Measurements from ENCODE around the gene TMEM121. TPM values are rescaled to one million over a fixed set of nuclear protein-coding genes. Genes with fewer than 3 reads are reported as not detected.
A peak's percentile ranks its signal among the peaks of the same experiment; 100 is the strongest.

Gene TMEM121
- total RNA-seq, 1 donor from 2014 or later, result 4.0 TPM

- TF ChIP-seq CTCF (IDR thresholded peaks at IDR 0.05; ENCODE audit: insufficient read depth, low read depth, low read length) (no peak), EZH2 (IDR thresholded peaks at IDR 0.05; ENCODE audit: insufficient read depth, low read length) (no peak)
- H4K20me1 ChIP-seq (ENCODE audit: insufficient read depth, low read length), result peaks cover 22% of the 10 kb centered on the region
- peaks cover 25% of the 10 kb centered on the region for H3K79me2 ChIP-seq (ENCODE audit: insufficient read depth, low read length)
- no peak for FAIRE-seq
- no peak overlapping the region for H3K9ac ChIP-seq (ENCODE audit: low read length)
- H3K4me3 Mint-ChIP-seq (ENCODE audit: unreplicated experiment), result no peak overlapping the region
- no peak overlapping the region for H3K27ac ChIP-seq (ENCODE audit: low read depth, low read length)
- peaks cover 5% of the 10 kb centered on the region for H3K27me3 Mint-ChIP-seq (ENCODE audit: low read depth, unreplicated experiment)
- no peaks in the 10 kb centered on the region for H3K27me3 ChIP-seq (ENCODE audit: insufficient read depth, low read length)
- H3K36me3 ChIP-seq (ENCODE audit: insufficient read depth, low read length), result no peaks in the 10 kb centered on the region
- no peaks in the 10 kb centered on the region for H3K9me3 ChIP-seq (ENCODE audit: insufficient read depth, low read depth, low read length)
- no peak overlapping the region for H3K27ac Mint-ChIP-seq (ENCODE audit: unreplicated experiment)
- no peak overlapping the region for H3K4me3 ChIP-seq (ENCODE audit: insufficient read depth, low read depth, low read length)
- H2AFZ ChIP-seq (ENCODE audit: low read depth, low read length), result no peak overlapping the region
- DNase-seq (ENCODE audit: low read depth), result no peak
- H3K9me3 Mint-ChIP-seq (ENCODE audit: unreplicated experiment), result no peaks in the 10 kb centered on the region
- peaks cover 49% of the 10 kb centered on the region for H3K4me1 ChIP-seq (ENCODE audit: insufficient read depth, low read length)
- H3K36me3 Mint-ChIP-seq (ENCODE audit: low read depth, unreplicated experiment), result peaks cover 3% of the 10 kb centered on the region
- H3K4me1 Mint-ChIP-seq (ENCODE audit: low read depth, unreplicated experiment), result peaks cover 11% of the 10 kb centered on the region
- peak overlapping the region; percentile 97 for H3K4me2 ChIP-seq (ENCODE audit: low read length)
These were observed 48.6 kb upstream of the TMEM121 start for GRCh38 chr14:105477660-105478397.

DNA sequence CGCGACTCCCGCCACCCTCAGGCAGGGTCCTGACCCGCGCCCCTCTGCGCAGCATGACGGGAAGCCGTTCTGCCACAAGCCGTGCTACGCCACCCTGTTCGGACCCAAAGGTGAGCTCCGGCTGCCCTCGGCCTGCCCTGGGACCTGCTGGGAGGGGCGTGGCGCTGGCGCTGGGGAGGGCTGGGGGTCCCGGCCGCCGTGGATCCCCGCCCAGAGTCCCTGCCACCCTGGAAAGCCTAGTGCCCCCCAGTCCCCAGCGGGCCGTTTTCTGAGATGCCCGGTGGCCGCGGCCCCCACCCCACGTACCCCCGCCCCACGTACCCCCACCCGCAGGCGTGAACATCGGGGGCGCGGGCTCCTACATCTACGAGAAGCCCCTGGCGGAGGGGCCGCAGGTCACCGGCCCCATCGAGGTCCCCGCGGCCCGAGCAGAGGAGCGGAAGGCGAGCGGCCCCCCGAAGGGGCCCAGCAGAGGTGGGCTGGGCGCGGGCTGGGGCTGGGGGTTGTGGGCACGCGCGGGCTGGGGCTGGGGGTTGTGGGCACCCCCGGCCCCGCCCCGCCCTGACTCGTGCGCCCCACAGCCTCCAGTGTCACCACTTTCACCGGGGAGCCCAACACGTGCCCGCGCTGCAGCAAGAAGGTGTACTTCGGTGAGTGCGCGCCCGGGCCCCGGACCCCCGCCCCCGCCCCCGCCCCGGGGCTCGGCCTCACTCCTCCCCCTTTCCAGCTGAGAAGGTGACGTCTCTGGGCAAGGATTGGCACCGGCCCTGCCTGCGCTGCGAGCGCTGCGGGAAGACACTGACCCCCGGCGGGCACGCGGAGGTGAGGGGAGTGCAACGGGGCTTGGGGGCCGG is 47.8 kb upstream of the TMEM121 start:
- Mint-ChIP-seq H3K4me3 (ENCODE audit: unreplicated experiment) (no peak overlapping the region), H3K4me1 (ENCODE audit: low read depth, unreplicated experiment) (peaks cover 11% of the 10 kb centered on the region), H3K36me3 (ENCODE audit: low read depth, unreplicated experiment) (peaks cover 3% of the 10 kb centered on the region), H3K27ac (ENCODE audit: unreplicated experiment) (no peak overlapping the region), H3K9me3 (ENCODE audit: unreplicated experiment) (no peaks in the 10 kb centered on the region), H3K27me3 (ENCODE audit: low read depth, unreplicated experiment) (peaks cover 5% of the 10 kb centered on the region)
- H3K9me3 ChIP-seq (ENCODE audit: insufficient read depth, low read depth, low read length), result no peaks in the 10 kb centered on the region
- peaks cover 18% of the 10 kb centered on the region for H4K20me1 ChIP-seq (ENCODE audit: insufficient read depth, low read length)
- no peak overlapping the region for H3K27ac ChIP-seq (ENCODE audit: low read depth, low read length)
- peaks cover 45% of the 10 kb centered on the region for H3K4me1 ChIP-seq (ENCODE audit: insufficient read depth, low read length)
- no peak overlapping the region for H3K4me2 ChIP-seq (ENCODE audit: low read length)
- no peaks in the 10 kb centered on the region for H3K27me3 ChIP-seq (ENCODE audit: insufficient read depth, low read length)
- no peak for DNase-seq (ENCODE audit: low read depth)
- FAIRE-seq, result no peak
- no peak overlapping the region for H3K4me3 ChIP-seq (ENCODE audit: insufficient read depth, low read depth, low read length)
- no peaks in the 10 kb centered on the region for H3K36me3 ChIP-seq (ENCODE audit: insufficient read depth, low read length)
- H3K9ac ChIP-seq (ENCODE audit: low read length), result no peak overlapping the region
- no peak for TF ChIP-seq EZH2 (IDR thresholded peaks at IDR 0.05; ENCODE audit: insufficient read depth, low read length)
- TF ChIP-seq CTCF (IDR thresholded peaks at IDR 0.05; ENCODE audit: insufficient read depth, low read depth, low read length), result no peak
- peaks cover 25% of the 10 kb centered on the region for H3K79me2 ChIP-seq (ENCODE audit: insufficient read depth, low read length)
- no peak overlapping the region for H2AFZ ChIP-seq (ENCODE audit: low read depth, low read length)
